Stimulated activated CD4-positive, alpha-beta T cell treated with anti-CD3 and anti-CD28 coated beads, Interleukin-1b, Interleukin-23, amount 100 ng/mL, for 24 hours (primary cell): ENCODE results near the gene NR2E1.

Experiments
- DNase-seq, 4 experiments: peaks; one replicate each; pipeline ENCODE4 v3.0.0-alpha.2; 2020; ENCODE audit warnings: low read depth in 4 of 4, low spot score in 1 of 4

Gene NR2E1

GRCh38 chr6:108165714-108166663 is at the start of gene NR2E1:
Gene NR2E1 (plus strand): TSS chr6:108166022. CDS start chr6:108166766, 744 bp downstream.
- DNase-seq, result no peak

DNA sequence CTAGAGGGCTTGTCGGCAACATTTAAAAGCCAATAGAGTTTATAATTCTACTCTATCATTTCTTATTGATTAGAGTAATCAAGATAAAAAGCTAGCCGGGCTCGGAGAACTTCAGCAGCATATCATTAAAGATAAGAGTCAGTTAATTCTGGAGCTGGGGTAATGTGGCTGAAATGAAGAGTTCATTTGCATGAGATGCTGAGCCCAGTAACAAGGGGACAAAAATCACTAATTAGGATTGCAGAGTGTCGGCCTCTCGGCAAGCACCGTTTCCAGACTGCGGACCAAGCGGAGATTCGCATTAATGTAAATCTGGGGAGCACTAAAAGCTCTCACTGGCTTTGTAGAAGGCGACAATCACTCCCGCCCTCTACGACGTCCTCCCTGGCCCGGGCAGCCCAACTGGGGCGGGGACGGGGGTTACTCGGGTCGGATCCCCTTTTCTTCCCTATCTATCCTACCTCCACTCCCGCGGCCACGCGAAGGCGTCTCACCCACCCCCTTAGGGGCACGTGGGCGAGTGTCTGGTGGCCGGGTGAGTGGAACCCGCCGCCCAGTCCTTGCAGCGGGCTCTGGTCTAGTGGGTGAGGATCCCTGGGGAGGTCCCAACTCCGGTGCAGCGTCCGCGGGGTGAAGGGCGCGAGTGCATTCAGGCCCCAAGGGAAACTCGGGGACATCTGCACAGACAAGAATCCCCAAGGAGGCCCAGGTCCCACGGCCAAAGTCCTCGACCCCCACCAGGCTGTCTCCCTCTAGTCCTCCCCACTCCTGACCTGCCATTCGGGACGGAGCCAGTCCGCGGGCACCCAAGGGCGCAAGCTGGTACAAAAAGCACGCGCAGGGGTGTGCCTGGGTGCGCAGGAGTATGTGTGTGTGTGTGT is 49.0 kb upstream of the NR2E1 start:
- no peak for DNase-seq

DNA sequence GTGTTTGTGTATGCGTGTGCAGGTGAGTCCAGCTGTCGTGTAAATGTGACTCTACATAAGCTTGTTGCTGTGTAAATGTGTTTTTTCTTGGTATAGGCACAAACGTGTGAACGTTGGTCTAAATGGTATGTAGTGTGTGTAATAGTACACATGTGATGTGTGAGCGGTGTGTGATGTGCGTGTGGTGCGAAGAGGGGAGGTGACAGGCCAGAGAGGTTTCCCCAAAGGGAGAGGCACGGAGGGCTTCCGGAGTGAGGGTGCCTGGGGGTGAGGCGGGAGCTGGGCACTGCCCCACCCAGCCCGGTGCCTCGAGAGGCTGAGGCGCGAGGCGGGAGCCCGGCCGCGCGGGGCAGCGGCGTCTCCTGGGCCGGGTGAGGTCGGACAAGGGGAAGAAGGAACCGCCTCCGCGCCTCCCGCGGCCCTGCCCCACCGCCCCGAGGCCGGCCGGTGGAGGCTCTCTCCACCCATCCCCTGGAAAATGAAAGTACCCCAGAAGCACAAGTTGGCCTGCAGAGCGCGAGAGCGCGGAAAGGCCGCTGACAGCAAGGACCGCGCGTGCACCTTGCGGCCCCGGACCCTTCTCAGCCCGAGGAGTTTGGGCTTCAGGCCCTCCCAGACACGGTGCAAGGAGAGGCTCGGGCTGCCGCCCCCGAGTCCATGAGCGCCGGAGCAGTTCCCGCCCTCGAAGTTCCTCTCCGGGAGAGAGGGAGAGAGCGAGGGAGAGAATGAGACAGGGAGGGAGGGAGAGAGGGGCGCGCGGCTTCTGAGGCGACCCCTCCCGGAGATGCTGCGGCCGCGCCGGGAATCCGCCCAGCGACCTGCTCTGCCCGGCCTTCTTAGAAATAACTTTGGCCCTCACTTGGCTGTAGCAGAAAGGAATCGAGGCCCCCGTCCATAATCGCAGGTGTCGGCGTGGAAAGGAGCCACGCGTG is 48.1 kb upstream of the NR2E1 start:
- DNase-seq, result no peak

- DNase-seq, result no peak
These were observed 47.5 kb upstream of the NR2E1 start for GRCh38 chr6:108118359-108118724.

DNA sequence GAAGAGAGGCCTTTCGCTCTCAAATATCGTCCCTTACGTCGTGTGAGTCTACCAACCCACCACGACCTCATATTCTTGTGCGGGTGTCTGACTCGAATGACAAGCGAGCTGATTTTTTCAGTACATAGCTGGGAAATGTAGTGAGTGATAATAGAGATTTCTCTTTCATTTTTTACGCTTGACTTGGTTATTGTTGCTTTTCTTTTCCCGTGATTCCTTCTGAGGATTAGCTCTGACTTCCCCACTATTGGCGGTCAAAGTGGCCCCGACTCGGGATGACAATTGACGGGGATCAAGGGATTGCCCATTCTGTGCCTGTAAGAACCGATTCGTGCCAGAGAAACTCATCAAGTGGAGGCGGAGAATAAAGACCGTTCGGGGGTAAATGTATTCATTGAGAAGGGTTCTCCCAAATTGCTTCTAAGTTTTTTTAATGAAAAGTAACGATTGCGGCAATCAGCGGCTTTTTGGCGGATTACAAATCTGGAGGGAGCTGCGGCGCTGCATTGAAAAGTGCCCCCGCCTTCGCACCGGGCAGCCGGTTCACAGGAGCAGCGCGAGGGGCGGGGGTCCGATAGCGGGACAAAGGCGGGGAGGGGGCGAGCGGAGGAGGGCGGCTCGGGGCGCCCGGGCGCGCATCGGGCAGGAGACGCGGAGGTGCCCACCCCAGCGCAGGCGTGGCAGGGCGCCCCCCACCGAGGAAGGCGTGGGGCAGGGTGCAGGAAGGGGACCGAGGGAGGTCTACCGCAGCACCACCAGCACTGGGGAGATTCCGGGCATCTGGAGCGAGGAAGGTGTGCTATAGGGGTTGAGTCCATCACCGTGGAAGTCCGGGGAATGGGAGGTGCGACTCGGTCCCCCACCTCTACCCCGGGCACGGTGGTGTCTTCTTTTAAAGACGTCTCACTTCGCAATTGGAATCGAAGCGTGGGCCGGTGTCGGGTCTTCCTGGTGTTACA is 46.7 kb upstream of the NR2E1 start:
- no peak for DNase-seq

DNA sequence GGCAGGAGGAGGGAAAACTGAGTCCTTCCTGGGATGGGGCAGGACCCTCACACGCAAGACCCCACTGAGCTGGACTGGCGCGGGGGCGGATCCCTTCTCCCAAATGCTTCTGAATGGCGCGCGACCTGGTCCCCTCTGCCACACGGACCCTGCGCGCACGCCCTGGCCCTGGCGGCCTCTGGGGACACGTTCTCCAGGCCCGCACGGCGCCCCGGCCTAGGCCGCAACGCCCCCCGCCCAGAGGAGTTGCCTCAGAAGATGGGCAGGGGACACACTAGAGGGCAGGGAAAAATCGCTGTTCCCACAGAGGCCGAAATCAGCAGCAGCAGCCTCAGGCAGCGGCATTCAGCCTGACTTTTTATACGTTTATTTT is 46.1 kb upstream of the NR2E1 start:
- DNase-seq, result no peak

GRCh38 chr6:108120311-108120710 is 45.5 kb upstream of the NR2E1 start:
- DNase-seq, result no peak

DNA sequence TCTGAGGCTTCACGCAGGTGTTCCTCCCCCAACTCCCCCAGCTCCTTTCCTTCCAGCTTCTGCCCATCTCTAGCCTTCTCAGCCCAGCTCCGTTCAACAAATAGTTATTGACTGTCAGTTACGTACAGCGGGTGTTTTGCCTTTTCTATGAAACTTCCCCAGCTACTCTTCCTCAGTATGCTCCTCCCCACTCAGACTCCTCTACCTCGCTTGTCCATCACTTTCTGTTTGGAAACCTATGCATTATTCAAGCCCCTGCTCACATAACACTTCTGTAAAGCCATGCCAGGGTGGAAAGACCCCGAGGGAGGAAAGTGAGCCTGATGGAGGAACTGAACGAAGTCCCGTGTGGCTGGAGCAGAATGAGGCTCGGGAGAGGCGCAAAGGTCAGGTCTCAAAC is 44.2 kb upstream of the NR2E1 start:
- DNase-seq, result no peak

- DNase-seq, result no peak
These were observed 42.3 kb upstream of the NR2E1 start for GRCh38 chr6:108123481-108123929.

DNA sequence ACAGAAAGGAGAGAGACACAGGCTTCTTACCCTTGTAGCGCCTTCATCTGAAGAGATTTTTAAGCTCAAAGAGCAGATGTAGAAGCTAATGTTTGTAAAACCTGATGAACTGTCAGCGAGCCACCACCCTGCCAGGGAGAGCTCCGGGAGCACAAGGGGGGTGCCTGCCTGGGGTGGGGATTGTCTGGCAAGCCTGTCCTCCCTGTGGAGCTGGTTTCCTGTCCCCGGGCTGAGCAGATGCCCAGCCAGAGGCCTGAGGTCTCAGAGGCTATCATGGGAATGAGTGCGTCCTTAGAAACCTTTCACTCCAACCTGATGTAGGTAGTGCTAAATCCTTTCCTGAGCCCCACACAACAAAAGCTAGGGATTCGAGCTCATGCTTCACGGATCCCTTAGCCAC is 41.9 kb upstream of the NR2E1 start:
- no peak for DNase-seq

DNA sequence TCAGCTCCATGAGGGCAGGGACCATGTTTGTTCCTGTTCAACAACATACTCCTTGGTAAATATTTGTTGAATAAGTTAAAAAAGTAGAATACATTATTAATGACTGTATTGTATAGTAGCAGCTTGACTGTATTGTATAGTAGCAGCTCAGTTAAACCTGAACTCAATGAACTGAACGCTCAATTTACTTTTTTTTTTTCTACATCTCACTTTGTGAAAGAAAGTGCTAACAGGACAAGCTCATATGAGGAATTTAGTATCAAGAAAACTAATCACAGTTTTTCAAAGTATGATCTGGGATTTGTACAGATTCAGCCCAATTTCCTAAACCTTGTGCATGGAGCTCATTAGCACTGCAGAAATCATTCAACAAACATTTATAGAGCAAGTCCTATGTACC is 38.8 kb upstream of the NR2E1 start:
- no peak for DNase-seq

DNA sequence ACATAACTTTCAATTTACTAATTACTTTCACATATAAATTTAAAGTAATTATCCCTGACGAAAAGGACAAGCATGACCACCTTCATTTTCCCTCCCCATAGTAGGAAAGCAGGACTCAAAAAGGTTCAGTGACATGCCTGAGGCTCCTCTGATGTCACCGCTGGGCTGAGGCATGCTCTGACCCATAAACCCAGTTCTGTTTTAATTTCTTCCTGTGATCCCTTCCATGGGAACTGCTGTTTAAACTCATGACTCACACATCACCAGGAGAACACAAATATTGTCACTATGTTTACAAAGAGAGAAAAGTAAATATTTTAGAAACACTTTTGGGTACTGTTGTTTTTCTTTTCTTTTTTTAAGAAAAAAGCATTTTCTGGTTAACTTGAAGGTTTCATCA is 38.0 kb upstream of the NR2E1 start:
- no peak for DNase-seq

DNA sequence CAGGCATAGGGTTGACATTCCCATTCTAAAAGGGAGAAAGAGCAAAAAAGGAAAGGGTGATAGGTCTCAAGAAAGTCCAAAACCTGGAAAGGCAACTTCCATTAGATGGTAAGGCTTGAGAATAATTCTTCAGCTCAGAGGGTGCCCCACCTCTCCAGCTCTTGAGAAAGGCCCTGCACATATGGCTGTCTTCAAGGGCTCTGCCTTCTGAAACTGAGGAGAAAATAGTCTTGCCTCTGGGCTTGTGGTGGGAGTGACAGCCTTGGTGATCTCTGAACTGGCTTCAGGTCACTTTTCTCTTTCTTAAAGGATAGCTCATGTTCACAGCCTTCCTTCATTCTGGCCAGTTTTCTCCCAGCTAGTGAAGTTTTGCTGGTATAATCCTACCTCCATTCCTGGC is 35.6 kb upstream of the NR2E1 start:
- DNase-seq, result no peak

- no peak for DNase-seq
These were observed 33.0 kb upstream of the NR2E1 start for GRCh38 chr6:108132863-108133262.

DNA sequence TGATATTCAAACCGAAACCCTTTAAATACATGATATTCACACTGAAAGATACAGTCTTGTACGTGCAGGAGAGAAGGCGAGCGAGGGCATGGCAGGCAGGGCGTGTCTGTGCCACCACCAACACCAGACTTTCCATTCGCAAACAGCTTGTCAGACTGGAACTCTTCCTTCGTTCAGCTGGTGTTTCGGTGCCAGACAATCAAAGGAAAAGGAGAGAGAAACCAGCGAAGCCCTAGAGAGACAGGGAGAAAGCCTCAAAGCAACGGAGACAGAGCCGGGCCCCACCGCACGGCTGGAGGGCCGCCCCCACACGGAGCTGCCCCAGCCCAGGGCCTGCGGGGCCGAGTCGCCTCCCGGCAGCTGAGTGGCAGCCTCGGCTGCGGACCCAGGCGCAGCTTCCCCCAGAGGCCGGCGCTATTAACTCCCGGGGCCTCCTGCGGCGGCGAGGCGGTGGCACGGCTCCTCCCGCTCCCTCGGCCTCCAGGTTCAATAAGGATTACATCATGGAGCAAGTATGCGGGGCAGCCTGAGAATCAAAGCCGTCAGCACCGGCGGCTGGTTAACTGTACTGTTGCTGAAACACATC is 32.1 kb upstream of the NR2E1 start:
- DNase-seq, result no peak

- no peak for DNase-seq
These were observed 31.4 kb upstream of the NR2E1 start for GRCh38 chr6:108134213-108134970.

DNA sequence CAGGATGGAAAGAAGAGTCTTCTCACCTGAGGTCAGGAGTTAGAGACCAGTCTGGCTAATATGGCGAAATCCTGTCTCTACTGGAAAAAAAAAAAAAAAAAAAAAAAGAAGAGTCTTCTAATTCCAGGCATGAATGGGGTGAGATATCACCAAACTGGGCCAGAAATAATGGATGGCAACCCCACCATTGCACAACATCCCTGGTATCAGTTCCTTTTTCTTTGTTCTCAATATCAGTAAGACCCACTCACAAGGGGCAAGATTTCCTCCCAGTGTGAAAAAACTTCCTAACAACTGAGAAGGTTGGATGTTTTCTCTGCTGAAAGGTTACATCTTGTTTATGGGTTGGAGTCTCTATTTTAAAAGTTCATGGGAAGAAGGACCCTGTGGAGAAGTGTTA is 23.6 kb upstream of the NR2E1 start:
- DNase-seq, result no peak

GRCh38 chr6:108145639-108146038 is 20.2 kb upstream of the NR2E1 start:
- DNase-seq, result no peak

DNA sequence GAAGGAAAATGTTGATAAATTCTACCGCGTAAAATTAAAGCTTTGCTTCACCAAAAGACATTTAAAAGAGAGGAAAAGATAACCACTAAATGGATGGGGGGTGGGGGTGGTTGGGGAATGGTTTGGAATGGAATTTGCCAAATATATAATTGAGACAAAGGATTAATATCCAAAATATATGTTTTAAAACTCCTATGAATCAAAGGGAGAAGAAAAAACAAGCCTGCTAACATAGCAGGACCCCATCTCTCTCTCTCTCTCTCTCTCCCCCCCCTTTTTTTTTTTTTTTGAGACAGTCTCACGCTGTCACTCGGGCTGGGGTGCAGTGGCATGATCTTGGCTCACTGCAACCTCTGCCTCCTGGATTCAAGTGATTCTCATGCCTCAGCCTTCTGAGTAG is 13.4 kb upstream of the NR2E1 start:
- no peak for DNase-seq
